ENCODE data around the gene SLC5A9.

The SLC5A9 gene

GRCh38 chr1:48214820-48215219 lies 7.7 kb upstream of the SLC5A9 start:
- no peak for DNase-seq

GRCh38 chr1:48215222-48215621 lies 7.3 kb upstream of the SLC5A9 start:
- DNase-seq = no peak

GRCh38 chr1:48215889-48216288 lies 6.6 kb upstream of the SLC5A9 start:
- DNase-seq = no peak

GRCh38 chr1:48216313-48216712 lies 6.2 kb upstream of the SLC5A9 start:
- no peak for DNase-seq

- DNase-seq = no peak
Measured at GRCh38 chr1:48216941-48217340, 5.6 kb upstream of the SLC5A9 start.

- no peak for DNase-seq
Measured at GRCh38 chr1:48217856-48218255, 4.7 kb upstream of the SLC5A9 start.

- no peak for DNase-seq
Measured at GRCh38 chr1:48219803-48220202, 2.7 kb upstream of the SLC5A9 start.

GRCh38 chr1:48221122-48221521 lies 1.4 kb upstream of the SLC5A9 start:
- DNase-seq = no peak

- DNase-seq = no peak
Measured at GRCh38 chr1:48221657-48222056, 859 bp upstream of the SLC5A9 start.

- DNase-seq = no peak
Measured at GRCh38 chr1:48223366-48224240, 1.1 kb downstream of the SLC5A9 start.

GRCh38 chr1:48224791-48225190 lies 2.3 kb downstream of the SLC5A9 start:
- DNase-seq = no peak

- no peak for DNase-seq
Measured at GRCh38 chr1:48225579-48225978, 3.1 kb downstream of the SLC5A9 start.

GRCh38 chr1:48227165-48228013 lies 4.9 kb downstream of the SLC5A9 start:
- DNase-seq = no peak

- DNase-seq = no peak
Measured at GRCh38 chr1:48228156-48228555, 5.6 kb downstream of the SLC5A9 start.

GRCh38 chr1:48229317-48229716 lies 6.8 kb downstream of the SLC5A9 start:
- DNase-seq = no peak

GRCh38 chr1:48230236-48230635 lies 7.7 kb downstream of the SLC5A9 start:
- no peak for DNase-seq

- DNase-seq = no peak
Measured at GRCh38 chr1:48232722-48233121, 10.2 kb downstream of the SLC5A9 start.

- no peak for DNase-seq
Measured at GRCh38 chr1:48233666-48234485, 11.4 kb downstream of the SLC5A9 start.

- no peak for DNase-seq
Measured at GRCh38 chr1:48235652-48236051, 13.1 kb downstream of the SLC5A9 start.

GRCh38 chr1:48236716-48237470 lies 14.4 kb downstream of the SLC5A9 start:
- DNase-seq = no peak

GRCh38 chr1:48242141-48242736 lies 19.7 kb downstream of the SLC5A9 start:
- no peak for DNase-seq

- DNase-seq = no peak
Measured at GRCh38 chr1:48245106-48245505, 22.6 kb downstream of the SLC5A9 start.
